Breast epithelium (tissue), 3 donors: ENCODE results near the gene GAL3ST1.
"Not testable (repeated sequence)": the region's sequence is repeated elsewhere in the genome, so short reads cannot be mapped to it uniquely, and the experiment has no call there.

Source experiments
- CTCF ChIP-seq, 3 donors: fragments of 450-650 bp; IDR thresholded peaks; one replicate each; pipeline ENCODE4 v1.5.1; 2016 to 2017; ENCODE audit warnings: antibody characterized with exemption in 3 of 3, mild to moderate bottlenecking in 3 of 3, moderate library complexity in 3 of 3
- POLR2A ChIP-seq: fragments of 450-650 bp; IDR thresholded peaks from one replicate; pipeline ENCODE4 v1.6.1; 2016; ENCODE audit warnings: antibody characterized with exemption, mild to moderate bottlenecking, moderate library complexity
- POLR2AphosphoS5 ChIP-seq, 3 donors: sonication (generic); formaldehyde crosslinking; IDR thresholded peaks; one replicate each; pipeline ENCODE4 v1.6.1; 2017; ENCODE audit warnings: antibody characterized with exemption in 3 of 3

- not testable (repeated sequence) for TF ChIP-seq CTCF (IDR thresholded peaks at IDR 0.05); POLR2AphosphoS5 (IDR thresholded peaks at IDR 0.05); POLR2A
Observed at GRCh38 chr22:30592360-30592713, 17.9 kb upstream of the GAL3ST1 start.
